ENCODE results near the gene CUX1.

Gene CUX1

GRCh38 chr7:102147008-102147407 lies 329.6 kb downstream of the CUX1 start:
- Histone ChIP-seq H3K27ac (replicated peaks) (no peak overlapping the region; the same call in 1 of the 2 replicates), H3K27me3 (ENCODE audit: insufficient read depth, poor library complexity, severe bottlenecking) (no peaks in the 10 kb centered on the region), H3K4me3 (replicated peaks; ENCODE audit: insufficient read depth, low read length) (no peak overlapping the region)
- peak; percentile 29 to 60 for DNase-seq (ENCODE audit: low read depth in 1 of 2, low spot score in 1 of 2)
- TF ChIP-seq SPI1 (IDR thresholded peaks at IDR 0.05; ENCODE audit: borderline replicate concordance, low read depth) (peak; percentile 73), POLR2AphosphoS5 (IDR thresholded peaks at IDR 0.05; ENCODE audit: low read depth) (no peak)

GRCh38 chr7:102148799-102149198 lies 331.4 kb downstream of the CUX1 start:
- TF ChIP-seq GABPA (IDR thresholded peaks at IDR 0.05; ENCODE audit: low read depth) (no peak), POLR2AphosphoS5 (IDR thresholded peaks at IDR 0.05; ENCODE audit: low read depth) (no peak), SPI1 (IDR thresholded peaks at IDR 0.05; ENCODE audit: borderline replicate concordance, low read depth) (no peak), REST (IDR thresholded peaks at IDR 0.05; ENCODE audit: insufficient replicate concordance, low read depth) (no peak), CTCF (IDR thresholded peaks at IDR 0.05; ENCODE audit: insufficient read depth, low read length) (no peak)
- Histone ChIP-seq H3K27me3 (ENCODE audit: insufficient read depth, poor library complexity, severe bottlenecking) (no peaks in the 10 kb centered on the region), H3K27ac (replicated peaks) (no peak overlapping the region), H3K4me3 (replicated peaks; ENCODE audit: insufficient read depth, low read length) (no peak overlapping the region)
- DNase-seq (ENCODE audit: low read depth in 1 of 2, low spot score in 1 of 2), result no peak

GRCh38 chr7:102149416-102149815 lies 332.0 kb downstream of the CUX1 start:
- H3K27me3 ChIP-seq (ENCODE audit: insufficient read depth, poor library complexity, severe bottlenecking), result no peaks in the 10 kb centered on the region
- no peak for TF ChIP-seq CTCF (IDR thresholded peaks at IDR 0.05; ENCODE audit: insufficient read depth, low read length)
- TF ChIP-seq POLR2AphosphoS5 (IDR thresholded peaks at IDR 0.05; ENCODE audit: low read depth), result no peak
- no peak for TF ChIP-seq SPI1 (IDR thresholded peaks at IDR 0.05; ENCODE audit: borderline replicate concordance, low read depth)
- no peak for TF ChIP-seq GABPA (IDR thresholded peaks at IDR 0.05; ENCODE audit: low read depth)
- TF ChIP-seq REST (IDR thresholded peaks at IDR 0.05; ENCODE audit: insufficient replicate concordance, low read depth), result no peak
- H3K27ac ChIP-seq (replicated peaks), result no peak overlapping the region
- H3K4me3 ChIP-seq (replicated peaks; ENCODE audit: insufficient read depth, low read length), result no peak overlapping the region
- DNase-seq (ENCODE audit: low read depth in 1 of 2, low spot score in 1 of 2), result no peak

- no peaks in the 10 kb centered on the region for H3K27me3 ChIP-seq (ENCODE audit: insufficient read depth, poor library complexity, severe bottlenecking)
- no peak for DNase-seq (ENCODE audit: low read depth in 1 of 2, low spot score in 1 of 2)
- H3K27ac ChIP-seq (replicated peaks), result no peak overlapping the region
- TF ChIP-seq GABPA (IDR thresholded peaks at IDR 0.05; ENCODE audit: low read depth) (no peak), SPI1 (IDR thresholded peaks at IDR 0.05; ENCODE audit: borderline replicate concordance, low read depth) (no peak), REST (IDR thresholded peaks at IDR 0.05; ENCODE audit: insufficient replicate concordance, low read depth) (no peak), POLR2AphosphoS5 (IDR thresholded peaks at IDR 0.05; ENCODE audit: low read depth) (no peak), CTCF (IDR thresholded peaks at IDR 0.05; ENCODE audit: insufficient read depth, low read length) (no peak)
- H3K4me3 ChIP-seq (replicated peaks; ENCODE audit: insufficient read depth, low read length), result no peak overlapping the region
These were observed 332.8 kb downstream of the CUX1 start for GRCh38 chr7:102150266-102150665.

Measured in HL-60 (cell line).